Astrocyte of the cerebellum (primary cell): ENCODE data around the gene CRISPLD2.

Experiments
- DNase-seq: peaks from one replicate; pipeline ENCODE4 v3.0.0-alpha.2; 2011; ENCODE audit warnings: low read depth
- H3K4me3 ChIP-seq: 2 replicates; pipeline ENCODE4 v1.5.1; 2011; ENCODE audit warnings: mild to moderate bottlenecking, low read depth, low read length, moderate library complexity
- in situ Hi-C: cut with HindIII; loops from 2 replicates; pipeline ENCODE4 v1.10.0; 2017; ENCODE audit warnings: low sequenced_read_pairs
- TF ChIP-seq, protein P1 (sequence below): IDR thresholded peaks from 2 replicates; pipeline ENCODE4 v1.5.1; 2012; ENCODE audit warnings: low read length, low read depth, moderate library complexity, mild to moderate bottlenecking; ENCODE audit errors: missing control alignments

Gene CRISPLD2, protein sequence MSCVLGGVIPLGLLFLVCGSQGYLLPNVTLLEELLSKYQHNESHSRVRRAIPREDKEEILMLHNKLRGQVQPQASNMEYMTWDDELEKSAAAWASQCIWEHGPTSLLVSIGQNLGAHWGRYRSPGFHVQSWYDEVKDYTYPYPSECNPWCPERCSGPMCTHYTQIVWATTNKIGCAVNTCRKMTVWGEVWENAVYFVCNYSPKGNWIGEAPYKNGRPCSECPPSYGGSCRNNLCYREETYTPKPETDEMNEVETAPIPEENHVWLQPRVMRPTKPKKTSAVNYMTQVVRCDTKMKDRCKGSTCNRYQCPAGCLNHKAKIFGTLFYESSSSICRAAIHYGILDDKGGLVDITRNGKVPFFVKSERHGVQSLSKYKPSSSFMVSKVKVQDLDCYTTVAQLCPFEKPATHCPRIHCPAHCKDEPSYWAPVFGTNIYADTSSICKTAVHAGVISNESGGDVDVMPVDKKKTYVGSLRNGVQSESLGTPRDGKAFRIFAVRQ

GRCh38 chr16:84819644-84820304 is at the start of gene CRISPLD2:
TSS of gene CRISPLD2 (plus strand) at chr16:84819985. CDS start at chr16:84838496, 18,511 bp downstream.
- TF ChIP-seq, protein P1, sequence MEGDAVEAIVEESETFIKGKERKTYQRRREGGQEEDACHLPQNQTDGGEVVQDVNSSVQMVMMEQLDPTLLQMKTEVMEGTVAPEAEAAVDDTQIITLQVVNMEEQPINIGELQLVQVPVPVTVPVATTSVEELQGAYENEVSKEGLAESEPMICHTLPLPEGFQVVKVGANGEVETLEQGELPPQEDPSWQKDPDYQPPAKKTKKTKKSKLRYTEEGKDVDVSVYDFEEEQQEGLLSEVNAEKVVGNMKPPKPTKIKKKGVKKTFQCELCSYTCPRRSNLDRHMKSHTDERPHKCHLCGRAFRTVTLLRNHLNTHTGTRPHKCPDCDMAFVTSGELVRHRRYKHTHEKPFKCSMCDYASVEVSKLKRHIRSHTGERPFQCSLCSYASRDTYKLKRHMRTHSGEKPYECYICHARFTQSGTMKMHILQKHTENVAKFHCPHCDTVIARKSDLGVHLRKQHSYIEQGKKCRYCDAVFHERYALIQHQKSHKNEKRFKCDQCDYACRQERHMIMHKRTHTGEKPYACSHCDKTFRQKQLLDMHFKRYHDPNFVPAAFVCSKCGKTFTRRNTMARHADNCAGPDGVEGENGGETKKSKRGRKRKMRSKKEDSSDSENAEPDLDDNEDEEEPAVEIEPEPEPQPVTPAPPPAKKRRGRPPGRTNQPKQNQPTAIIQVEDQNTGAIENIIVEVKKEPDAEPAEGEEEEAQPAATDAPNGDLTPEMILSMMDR = no peak
- peak; percentile 53 for DNase-seq
- H3K4me3 ChIP-seq = peak within 1 kb of the TSS; percentile 52
- in situ Hi-C loops = loop anchor here (10.0 kb wide), 1 partner anchor 105 kb away; no protein-coding TSS in a partner anchor

DNA sequence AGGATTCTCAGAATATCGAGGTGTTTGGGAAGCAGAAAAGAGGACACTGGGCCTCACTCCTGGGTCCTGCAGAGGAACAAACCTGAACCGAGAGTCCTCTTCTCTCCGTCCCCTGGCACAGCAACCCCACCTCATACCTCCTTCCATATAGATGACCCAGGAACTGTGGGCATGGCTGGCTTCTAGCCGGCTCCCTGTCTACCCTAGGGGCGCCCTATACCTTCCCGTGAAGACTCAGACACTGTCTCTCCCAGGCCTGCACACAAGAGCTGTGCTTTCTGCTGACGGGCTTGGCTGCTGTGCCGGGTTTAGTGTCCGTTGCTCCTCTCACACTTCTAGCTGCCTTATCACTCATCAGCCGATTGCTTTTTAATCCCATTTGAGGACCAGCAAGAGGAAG is 46.5 kb upstream of the CRISPLD2 start:
- no peak for DNase-seq
- H3K4me3 ChIP-seq = no peak overlapping the region
- in situ Hi-C loops = no loop called here
- TF ChIP-seq, protein P1 = no peak

DNA sequence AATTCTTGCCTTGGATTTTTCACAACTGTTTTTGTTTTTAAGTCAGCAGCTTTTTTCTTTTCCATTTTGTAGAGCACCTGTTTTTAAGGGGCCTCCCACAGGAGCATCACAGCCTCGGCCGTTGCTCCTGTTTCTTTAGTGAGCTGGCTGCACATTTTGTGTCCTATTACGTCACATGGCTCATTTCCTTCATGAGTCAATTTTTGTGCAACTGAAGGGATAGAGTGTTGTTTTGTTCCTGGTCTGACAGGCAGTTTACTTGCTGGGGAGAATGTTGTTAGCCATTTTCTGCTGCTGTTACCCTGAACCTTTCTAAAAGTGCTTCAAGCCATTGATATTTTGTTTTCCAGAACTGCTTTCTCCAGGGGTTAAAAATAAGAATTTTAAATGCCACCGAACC is 45.0 kb upstream of the CRISPLD2 start:
- H3K4me3 ChIP-seq = no peak overlapping the region
- TF ChIP-seq, protein P1 = no peak
- in situ Hi-C loops = no loop called here
- DNase-seq = peak; percentile 53

DNA sequence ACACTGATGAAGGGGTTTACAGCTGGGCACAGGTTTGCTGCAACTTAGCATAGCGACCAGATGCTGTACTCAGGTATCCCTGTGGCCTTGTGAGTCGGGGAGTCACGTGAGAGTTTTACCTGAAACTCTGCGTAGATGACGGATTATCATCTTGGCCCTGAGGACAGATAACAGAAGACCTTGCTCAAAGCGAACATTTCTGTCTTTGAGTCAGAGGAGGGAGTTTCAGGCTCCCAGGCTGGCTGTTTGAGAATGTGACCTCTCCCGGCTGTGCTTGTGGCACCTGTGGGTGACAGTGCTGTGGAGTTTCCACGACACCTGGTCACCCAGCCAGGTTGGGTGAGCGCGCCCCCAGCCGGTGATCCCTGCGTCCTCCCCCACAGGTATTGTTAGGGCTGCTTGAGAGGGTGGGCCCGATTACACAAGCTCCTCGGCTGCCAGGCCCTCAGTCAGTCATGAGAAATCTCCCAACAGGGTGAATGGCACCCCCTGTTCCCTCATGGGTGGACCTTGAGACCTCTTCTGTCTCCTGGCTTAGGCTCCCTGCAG is 44.4 kb upstream of the CRISPLD2 start:
- TF ChIP-seq, protein P1 = no peak
- DNase-seq = no peak
- in situ Hi-C loops = no loop called here
- no peak overlapping the region for H3K4me3 ChIP-seq

- in situ Hi-C loops = no loop called here
Observed at GRCh38 chr16:84777435-84777834, 42.4 kb upstream of the CRISPLD2 start.

GRCh38 chr16:84778720-84779119 is 41.1 kb upstream of the CRISPLD2 start:
- in situ Hi-C loops = no loop called here
- no peak overlapping the region for H3K4me3 ChIP-seq
- DNase-seq = no peak
- TF ChIP-seq, protein P1 = no peak

More at GRCh38 chr16:84777435-84777834, 42.4 kb upstream of the CRISPLD2 start:
- H3K4me3 ChIP-seq = no peak overlapping the region
- no peak for DNase-seq
- TF ChIP-seq, protein P1 = no peak
